Urinary bladder (tissue), 4 donors: ENCODE data around the gene CLSTN2. TPM values are rescaled to one million over a fixed set of nuclear protein-coding genes. Genes with fewer than 3 reads are reported as not detected.

Experiments
- DNase-seq: peaks from one replicate; pipeline ENCODE4 v3.0.0-alpha.2; 2015; ENCODE audit errors: extremely low spot score
- H3K27ac ChIP-seq: one replicate; pipeline ENCODE4 v1.5.1; 2013; ENCODE audit warnings: low read depth, mild to moderate bottlenecking, moderate library complexity
- H3K36me3 ChIP-seq: one replicate; pipeline ENCODE4 v1.6.1; 2013; ENCODE audit warnings: mild to moderate bottlenecking, moderate library complexity; ENCODE audit not compliant: insufficient read depth
- H3K4me1 ChIP-seq: one replicate; pipeline ENCODE4 v1.6.1; 2013; ENCODE audit warnings: mild to moderate bottlenecking, moderate library complexity; ENCODE audit not compliant: insufficient read depth
- H3K4me3 ChIP-seq: one replicate; pipeline ENCODE4 v1.5.1; 2013; ENCODE audit warnings: low read depth, low read length
- WGBS: extraction: QIAGEN DNeasy Blood & Tissue Kit; methylation state at CpG from one replicate; pipeline ENCODE4 v1.1.7; 2013; 5-methylcytosine and 5-hydroxymethylcytosine counted together
- polyA plus RNA-seq: library from polyadenylated mRNA; stranded (reverse); fragments of 200-250 nt; gene quantifications from one replicate; pipeline ENCODE4 v1.2.3, GENCODE V29; 2013
- total RNA-seq: library from RNA; depleted of rRNA; stranded (reverse); fragments of >200 nt; gene quantifications from one replicate; pipeline ENCODE4 v1.2.3, GENCODE V29; 2014
- donor health status: healthy with polysubstance abuse.
- donor health status: healthy.

Gene CLSTN2
- total and polyA plus RNA-seq, 2 donors: 1.1 to 4.9 TPM

GRCh38 chr3:140089403-140090072 lies 154.6 kb downstream of the CLSTN2 start:
- 96% methylated on average over 2 of the region's 2 CpGs for WGBS
- DNase-seq: no peak
- no peaks in the 10 kb centered on the region for H3K36me3 ChIP-seq

GRCh38 chr3:140091143-140091542 lies 156.2 kb downstream of the CLSTN2 start:
- Histone ChIP-seq H3K4me3 (no peak overlapping the region), H3K4me1 (peaks cover 2% of the 10 kb centered on the region), H3K27ac (no peak overlapping the region), H3K36me3 (no peaks in the 10 kb centered on the region)
- WGBS: 55% methylated on average over 3 of the region's 3 CpGs
- DNase-seq: no peak

More at GRCh38 chr3:140089403-140090072, 154.6 kb downstream of the CLSTN2 start:
- no peak overlapping the region for H3K27ac ChIP-seq
- peaks cover 2% of the 10 kb centered on the region for H3K4me1 ChIP-seq
- H3K4me3 ChIP-seq: no peak overlapping the region

- no peak for DNase-seq
- no peaks in the 10 kb centered on the region for H3K36me3 ChIP-seq
- no peak overlapping the region for H3K27ac ChIP-seq
- WGBS: 88% methylated on average over 8 of the region's 8 CpGs
- no peak overlapping the region for H3K4me3 ChIP-seq
- peaks cover 2% of the 10 kb centered on the region for H3K4me1 ChIP-seq
Measured at GRCh38 chr3:140092848-140093536, 158.0 kb downstream of the CLSTN2 start.

GRCh38 chr3:140093742-140094141 lies 158.8 kb downstream of the CLSTN2 start:
- no peak overlapping the region for H3K4me3 ChIP-seq
- H3K36me3 ChIP-seq: no peaks in the 10 kb centered on the region
- H3K27ac ChIP-seq: no peak overlapping the region
- 12% methylated on average over 5 of the region's 5 CpGs for WGBS
- DNase-seq: peak; percentile 85
- H3K4me1 ChIP-seq: peaks cover 2% of the 10 kb centered on the region

- Histone ChIP-seq H3K27ac (no peak overlapping the region), H3K36me3 (no peaks in the 10 kb centered on the region), H3K4me3 (no peak overlapping the region), H3K4me1 (peaks cover 2% of the 10 kb centered on the region)
- 96% methylated on average over 1 of the region's 1 CpG for WGBS
- DNase-seq: no peak
Measured at GRCh38 chr3:140094487-140094886, 159.5 kb downstream of the CLSTN2 start.

GRCh38 chr3:140096037-140096436 lies 161.1 kb downstream of the CLSTN2 start:
- no peak for DNase-seq
- Histone ChIP-seq H3K27ac (no peak overlapping the region), H3K36me3 (no peaks in the 10 kb centered on the region), H3K4me3 (no peak overlapping the region), H3K4me1 (peaks cover 2% of the 10 kb centered on the region)
- WGBS: 89% methylated on average over 3 of the region's 3 CpGs

GRCh38 chr3:140097874-140098635 lies 163.1 kb downstream of the CLSTN2 start:
- WGBS: 69% methylated on average over 3 of the region's 3 CpGs
- no peak overlapping the region for H3K27ac ChIP-seq
- H3K4me3 ChIP-seq: no peak overlapping the region
- DNase-seq: no peak
- H3K4me1 ChIP-seq: peaks cover 2% of the 10 kb centered on the region
- H3K36me3 ChIP-seq: no peaks in the 10 kb centered on the region

- 94% methylated on average over 7 of the region's 7 CpGs for WGBS
- Histone ChIP-seq H3K36me3 (no peaks in the 10 kb centered on the region), H3K27ac (no peak overlapping the region), H3K4me3 (no peak overlapping the region), H3K4me1 (no peaks in the 10 kb centered on the region)
- DNase-seq: no peak
Measured at GRCh38 chr3:140100479-140100878, 165.5 kb downstream of the CLSTN2 start.

GRCh38 chr3:140103166-140103565 lies 168.2 kb downstream of the CLSTN2 start:
- Histone ChIP-seq H3K4me1 (no peaks in the 10 kb centered on the region), H3K36me3 (no peaks in the 10 kb centered on the region), H3K27ac (no peak overlapping the region), H3K4me3 (no peak overlapping the region)
- 67% methylated on average over 1 of the region's 1 CpG for WGBS
- no peak for DNase-seq

- Histone ChIP-seq H3K36me3 (no peaks in the 10 kb centered on the region), H3K4me3 (no peak overlapping the region), H3K4me1 (no peaks in the 10 kb centered on the region), H3K27ac (no peak overlapping the region)
- WGBS: 72% methylated on average over 4 of the region's 4 CpGs
- no peak for DNase-seq
Measured at GRCh38 chr3:140103986-140104645, 169.1 kb downstream of the CLSTN2 start.

GRCh38 chr3:140113996-140114788 lies 179.2 kb downstream of the CLSTN2 start:
- Histone ChIP-seq H3K4me1 (no peaks in the 10 kb centered on the region), H3K4me3 (no peak overlapping the region), H3K27ac (no peak overlapping the region), H3K36me3 (no peaks in the 10 kb centered on the region)
- no peak for DNase-seq
- WGBS: 92% methylated on average over 3 of the region's 3 CpGs

GRCh38 chr3:140114789-140115080 lies 179.8 kb downstream of the CLSTN2 start:
- DNase-seq: no peak
- H3K4me3 ChIP-seq: no peak overlapping the region
- no peaks in the 10 kb centered on the region for H3K36me3 ChIP-seq
- 79% methylated on average over 2 of the region's 2 CpGs for WGBS
- no peak overlapping the region for H3K27ac ChIP-seq
- no peaks in the 10 kb centered on the region for H3K4me1 ChIP-seq

GRCh38 chr3:140117096-140117526 lies 182.1 kb downstream of the CLSTN2 start:
- Histone ChIP-seq H3K36me3 (no peaks in the 10 kb centered on the region), H3K4me1 (no peaks in the 10 kb centered on the region), H3K27ac (no peak overlapping the region), H3K4me3 (no peak overlapping the region)
- WGBS: 20% methylated on average over 4 of the region's 4 CpGs
- no peak for DNase-seq
